GM18519 (cell line): ENCODE results near the gene TAF8.
"Not testable (repeated sequence)": the region's sequence is repeated elsewhere in the genome, so short reads cannot be mapped to it uniquely, and the experiment has no call there.

Experiments
- ATAC-seq: cut with Tn5 transposase; IDR thresholded peaks from one replicate; pipeline ENCODE4 v1.9.1; 2021; ENCODE audit warnings: mild to moderate bottlenecking, moderate library complexity; ENCODE audit not compliant: unreplicated experiment, low FRiP score

TAF8 gene, protein sequence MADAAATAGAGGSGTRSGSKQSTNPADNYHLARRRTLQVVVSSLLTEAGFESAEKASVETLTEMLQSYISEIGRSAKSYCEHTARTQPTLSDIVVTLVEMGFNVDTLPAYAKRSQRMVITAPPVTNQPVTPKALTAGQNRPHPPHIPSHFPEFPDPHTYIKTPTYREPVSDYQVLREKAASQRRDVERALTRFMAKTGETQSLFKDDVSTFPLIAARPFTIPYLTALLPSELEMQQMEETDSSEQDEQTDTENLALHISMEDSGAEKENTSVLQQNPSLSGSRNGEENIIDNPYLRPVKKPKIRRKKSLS

GRCh38 chr6:42050297-42051267, at the start of gene TAF8:
TAF8 (plus strand) TSS chr6:42050524; CDS start chr6:42050542, 18 bp downstream.
- ATAC-seq, result peak; percentile 40

GRCh38 chr6:42001506-42001905, 48.8 kb upstream of the TAF8 start:
- no peak for ATAC-seq

DNA sequence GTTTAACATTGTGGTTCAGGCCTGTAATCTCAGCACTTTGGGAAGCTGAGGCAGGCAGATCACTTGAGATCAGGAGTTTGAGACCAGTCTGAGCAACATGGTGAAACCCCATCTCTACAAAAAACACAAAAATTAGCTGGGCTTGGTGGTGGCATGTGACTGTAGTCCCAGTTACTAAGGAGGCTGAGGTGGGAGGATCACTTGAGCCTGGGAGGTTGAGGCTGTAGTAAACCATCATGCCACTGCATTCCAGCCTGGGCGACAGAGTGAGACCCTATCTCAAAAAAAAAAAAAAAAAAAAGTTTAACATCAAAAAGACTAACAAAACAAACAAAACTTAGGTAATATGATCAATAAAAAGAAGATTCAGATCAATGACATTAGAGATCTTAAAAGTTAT, 46.7 kb upstream of the TAF8 start:
- ATAC-seq, result not testable (repeated sequence)

DNA sequence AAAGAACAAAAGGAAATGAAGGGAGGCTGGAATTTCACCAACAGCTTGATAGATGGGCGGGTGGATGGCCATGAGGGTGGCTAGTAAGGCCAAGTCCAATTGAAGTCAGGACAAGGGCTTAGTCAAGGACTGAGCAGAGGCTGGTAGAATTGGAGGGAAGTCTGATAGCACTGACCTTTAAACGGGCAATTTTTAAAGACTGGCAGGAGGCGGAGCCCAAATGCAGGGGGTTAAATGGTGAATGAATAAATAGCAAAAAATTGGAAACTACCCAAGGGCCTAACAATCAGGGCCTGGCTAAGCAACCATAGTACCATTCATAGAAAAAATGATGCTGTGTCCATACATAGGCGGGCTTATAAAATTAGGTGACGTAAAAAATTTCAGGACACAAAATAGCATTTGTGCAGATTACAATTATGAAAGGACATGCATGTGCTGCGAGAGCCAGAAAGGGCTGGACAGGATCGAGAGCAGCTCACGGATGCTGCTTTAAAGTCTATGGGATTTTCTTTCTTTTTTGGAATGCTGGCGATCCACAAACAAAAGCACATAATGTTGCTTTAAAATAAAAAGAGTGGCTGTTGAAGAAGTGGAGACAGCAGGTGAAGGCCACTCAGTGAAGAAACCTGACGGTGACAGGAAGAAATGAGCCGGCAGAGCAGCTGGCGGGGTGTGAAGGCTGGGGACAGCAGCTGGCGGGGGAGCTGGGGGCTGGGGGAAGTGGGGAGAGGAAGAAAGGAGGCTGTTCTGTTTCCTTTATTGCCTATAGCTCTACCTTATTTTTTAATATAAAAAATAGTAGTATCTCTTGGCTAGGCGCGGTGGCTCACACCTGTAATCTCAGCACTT, 42.8 kb upstream of the TAF8 start:
- ATAC-seq, result no peak

GRCh38 chr6:42008138-42008528, 42.2 kb upstream of the TAF8 start:
- not testable (repeated sequence) for ATAC-seq

DNA sequence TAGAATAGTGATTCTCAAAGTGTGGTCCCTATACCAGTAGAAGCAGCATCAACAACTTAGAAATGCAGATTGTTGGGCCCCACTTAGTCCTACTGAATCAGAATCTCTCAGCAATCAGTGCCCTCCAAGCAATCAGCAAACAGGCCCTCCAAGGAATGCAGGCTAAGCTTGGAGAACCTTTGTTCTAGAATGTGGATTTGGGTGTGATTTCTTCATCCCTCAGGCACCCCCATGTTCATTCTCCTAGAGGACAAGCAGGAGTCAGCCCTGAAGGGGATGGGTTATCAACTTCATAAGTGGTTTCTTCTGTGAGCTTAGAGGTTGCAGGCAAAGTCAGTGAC, 40.5 kb upstream of the TAF8 start:
- no peak for ATAC-seq

- ATAC-seq, result no peak
Observed at GRCh38 chr6:42010185-42010891, 40.0 kb upstream of the TAF8 start.

DNA sequence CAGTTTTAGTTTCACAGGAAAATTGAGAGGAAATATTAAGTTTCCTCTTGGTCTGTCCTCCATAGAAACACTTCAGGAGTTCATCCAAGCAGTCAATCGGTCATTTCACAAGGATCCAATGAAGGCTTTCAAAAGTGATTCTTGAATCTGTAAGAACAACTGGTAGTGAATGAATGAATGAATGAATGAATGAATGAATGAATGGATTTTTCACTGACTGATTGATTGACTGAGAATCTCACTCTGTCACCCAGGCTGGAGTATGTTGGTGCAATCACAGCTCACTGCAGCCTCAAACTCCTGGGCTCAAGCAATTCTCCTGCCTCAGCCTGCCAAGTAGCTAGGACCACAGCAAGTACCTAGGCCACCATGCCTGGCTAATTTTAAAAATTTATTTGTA, 39.4 kb upstream of the TAF8 start:
- no peak for ATAC-seq

GRCh38 chr6:42012501-42013133, 37.7 kb upstream of the TAF8 start:
- no peak for ATAC-seq

- no peak for ATAC-seq
Observed at GRCh38 chr6:42013134-42013516, 37.2 kb upstream of the TAF8 start.

DNA sequence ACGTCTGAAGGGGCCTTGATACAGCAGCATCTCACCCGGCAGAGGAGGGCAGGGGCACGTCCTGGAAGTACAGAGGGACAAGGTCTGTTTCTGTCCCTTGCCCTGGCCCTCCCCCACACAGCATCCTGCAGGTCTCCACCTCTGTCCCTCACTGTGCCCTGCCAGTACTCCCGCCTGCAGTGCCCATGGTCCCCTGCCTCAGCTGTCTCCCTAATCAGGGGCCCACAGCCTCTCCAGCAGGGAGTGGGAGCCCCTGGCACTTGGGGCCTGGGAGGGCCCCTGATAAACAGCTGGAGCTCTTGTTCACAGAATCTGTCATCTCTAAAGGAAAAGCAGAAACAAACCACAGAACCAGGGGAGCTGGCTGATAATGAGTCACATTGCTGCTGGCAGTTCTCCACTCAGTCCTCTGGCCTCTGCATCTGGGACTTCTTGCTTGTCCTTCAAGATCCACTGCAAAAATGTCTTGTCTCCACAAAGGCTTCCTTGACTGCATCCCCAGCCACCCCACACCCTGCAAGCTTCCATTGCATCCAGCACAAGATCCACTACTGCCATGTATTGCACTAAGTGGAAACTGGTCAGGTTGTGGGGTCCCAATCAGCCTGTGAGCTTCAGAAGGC, 33.2 kb upstream of the TAF8 start:
- no peak for ATAC-seq

GRCh38 chr6:42020967-42021366, 29.4 kb upstream of the TAF8 start:
- ATAC-seq, result no peak

DNA sequence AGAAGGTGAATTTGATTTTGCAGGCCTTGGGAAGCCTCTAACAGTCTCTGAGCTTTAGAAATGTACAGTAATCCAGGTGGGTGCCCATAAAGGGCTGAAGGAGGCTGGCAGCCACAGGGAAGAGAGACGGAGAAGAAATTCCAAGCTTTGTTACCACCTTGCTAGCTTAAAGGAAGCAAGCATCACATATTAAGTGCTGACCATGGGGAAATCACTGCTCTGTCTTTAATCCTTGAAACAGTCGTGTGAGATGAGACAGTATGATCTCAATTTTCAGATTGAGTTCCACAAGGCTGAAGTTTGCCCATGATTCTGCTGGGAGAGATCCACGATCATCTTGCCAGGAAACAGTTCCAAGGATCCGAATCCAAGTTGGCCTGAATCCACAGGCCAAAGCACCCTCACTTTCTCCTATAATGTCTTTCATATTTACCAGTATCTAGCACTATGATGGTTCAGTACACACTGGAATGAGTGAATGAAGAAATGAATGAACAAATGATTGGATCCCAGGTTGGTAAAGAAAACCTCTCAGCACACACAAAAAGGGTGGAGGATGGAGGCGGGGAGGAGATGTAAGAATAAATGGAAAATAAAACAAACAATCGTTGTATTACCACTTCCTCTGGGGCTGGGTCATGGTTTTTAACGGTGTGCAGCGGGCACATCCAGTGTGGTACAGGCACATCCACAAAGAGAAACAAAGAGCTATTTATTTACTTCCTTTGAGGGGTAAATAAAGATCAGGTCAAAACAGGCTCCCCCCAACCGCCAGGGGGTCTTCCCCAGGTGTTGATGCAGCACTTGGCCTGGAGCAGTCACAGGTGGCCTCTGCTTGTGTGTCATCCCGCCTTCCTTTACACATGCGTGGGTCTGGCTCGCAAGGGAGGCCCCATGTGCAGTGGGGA, 28.2 kb upstream of the TAF8 start:
- ATAC-seq, result no peak

DNA sequence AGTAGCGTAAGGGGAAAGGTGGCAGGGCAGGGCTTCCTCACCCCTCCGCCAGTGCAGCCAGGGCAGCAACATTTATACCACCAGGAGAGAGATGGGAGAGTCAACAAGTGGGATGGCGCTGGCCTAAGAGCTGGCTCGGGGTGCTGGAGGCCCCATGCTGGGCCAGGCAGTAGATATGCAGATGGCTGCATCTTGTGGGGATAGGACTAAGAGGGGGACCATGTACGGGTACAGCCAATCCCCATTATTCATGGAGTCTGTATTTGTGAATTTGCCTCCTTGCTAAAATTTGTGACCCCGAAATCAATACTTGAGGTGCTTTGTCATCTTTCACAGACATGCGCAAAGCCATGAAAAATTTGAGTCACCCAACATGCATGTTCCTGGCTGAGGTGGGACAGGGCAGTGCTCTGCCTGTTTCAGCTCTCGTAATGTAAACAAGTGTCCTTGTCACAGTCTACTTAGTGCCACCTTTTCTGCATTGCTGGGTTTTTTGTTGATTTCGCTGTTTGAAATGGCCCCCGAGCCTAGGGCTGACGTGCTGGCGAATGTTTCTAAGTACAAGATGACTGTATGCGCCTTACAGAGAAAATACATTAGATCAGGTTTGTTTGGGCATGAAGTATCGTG, 27.5 kb upstream of the TAF8 start:
- ATAC-seq, result no peak

DNA sequence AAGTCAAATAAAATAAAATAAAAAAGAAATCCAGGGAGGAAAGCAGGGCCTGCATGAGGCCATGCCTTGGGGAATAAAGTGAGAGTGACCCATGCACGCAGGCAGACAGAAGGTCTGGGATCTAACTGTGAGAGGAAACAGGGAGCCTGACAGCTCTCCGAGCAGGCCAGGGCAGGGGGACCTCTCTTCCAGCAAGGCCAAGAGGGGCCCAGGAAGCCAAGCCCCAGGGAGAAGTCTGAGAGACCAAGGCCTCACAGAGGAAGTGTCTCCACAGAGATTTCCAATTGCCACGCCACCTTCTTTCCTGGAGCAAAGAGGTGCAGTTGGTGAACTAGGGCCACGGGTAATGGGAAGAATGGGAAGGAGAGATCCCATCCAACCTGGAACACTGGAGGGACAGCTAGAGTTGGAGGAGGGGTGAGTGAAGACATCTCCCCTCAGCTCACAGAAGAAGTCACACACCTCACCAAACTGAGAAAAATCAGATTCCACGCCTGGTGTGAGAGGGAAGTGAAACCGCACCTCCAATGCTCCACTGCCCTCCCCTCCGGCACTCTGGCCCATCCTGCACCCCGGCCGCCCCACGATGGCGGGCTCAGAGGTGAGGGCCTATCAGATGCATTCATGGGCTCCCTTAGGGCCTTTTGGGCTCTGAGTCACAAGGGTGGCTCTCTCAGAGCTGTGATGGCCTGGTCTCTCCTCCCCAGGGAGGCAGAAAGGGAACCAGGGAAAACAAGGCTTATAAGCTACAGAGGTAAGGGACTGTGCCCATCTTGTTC, 25.1 kb upstream of the TAF8 start:
- ATAC-seq, result no peak

GRCh38 chr6:42025845-42026243, 24.5 kb upstream of the TAF8 start:
- ATAC-seq, result no peak

- no peak for ATAC-seq
Observed at GRCh38 chr6:42026540-42026939, 23.8 kb upstream of the TAF8 start.
